ENCODE measurements around the gene LMO7. TPM values are rescaled to one million over a fixed set of nuclear protein-coding genes. Genes with fewer than 3 reads are reported as not detected.

The LMO7 gene
- total RNA-seq, 2 donors from 2014 or later = 6.5 to 21.1 TPM

DNA sequence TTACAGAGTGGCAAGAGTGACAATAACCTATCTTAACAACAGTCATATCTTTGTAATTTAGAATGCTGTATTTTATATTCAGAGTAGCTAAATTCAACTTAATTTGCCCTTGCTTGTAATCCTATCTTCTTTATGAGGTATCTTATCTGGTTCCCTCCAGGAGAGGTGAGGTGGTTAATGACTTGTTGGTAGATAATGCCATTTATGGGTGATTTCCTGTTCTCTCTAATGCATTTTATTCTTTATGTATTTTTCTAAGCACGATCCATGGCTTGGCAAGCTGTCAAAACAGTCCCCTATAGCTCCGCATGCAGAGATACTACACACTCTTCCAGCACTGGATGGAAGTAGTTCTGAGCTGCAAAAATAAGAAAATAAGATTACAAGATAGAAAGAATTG is 267.9 kb downstream of the LMO7 start:
- H3K9me3 Mint-ChIP-seq = no peaks in the 10 kb centered on the region
- H3K27ac Mint-ChIP-seq = no peak overlapping the region
- H3K27me3 Mint-ChIP-seq = peaks cover 26% of the 10 kb centered on the region
- H3K4me3 Mint-ChIP-seq = no peak overlapping the region
- no peaks in the 10 kb centered on the region for H3K4me1 Mint-ChIP-seq
- ATAC-seq (replicated peaks) = no peak
- H3K36me3 Mint-ChIP-seq (ENCODE audit: low read depth) = no peaks in the 10 kb centered on the region

DNA sequence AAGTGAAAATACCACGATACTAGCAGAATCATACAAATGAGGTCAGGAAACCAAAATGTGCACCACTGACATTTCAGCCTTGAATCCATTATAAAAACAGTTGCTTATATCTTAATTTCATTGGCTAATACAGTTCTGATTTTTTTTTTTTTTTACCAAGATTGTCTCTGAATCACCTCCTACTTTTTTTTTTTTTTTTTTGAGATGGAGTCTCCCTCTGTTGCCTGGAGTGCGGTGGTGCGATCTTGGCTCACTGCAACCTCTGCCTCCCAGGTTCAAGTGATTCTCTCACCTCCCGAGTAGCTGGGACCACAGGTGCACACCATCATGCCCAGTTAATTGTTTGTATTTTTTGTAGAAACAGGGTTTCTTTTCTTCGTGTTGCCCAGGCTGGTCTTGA is 270.2 kb downstream of the LMO7 start:
- H3K4me1 Mint-ChIP-seq = no peaks in the 10 kb centered on the region
- no peak overlapping the region for H3K27ac Mint-ChIP-seq
- H3K9me3 Mint-ChIP-seq = no peaks in the 10 kb centered on the region
- peaks cover 17% of the 10 kb centered on the region for H3K27me3 Mint-ChIP-seq
- no peaks in the 10 kb centered on the region for H3K36me3 Mint-ChIP-seq (ENCODE audit: low read depth)
- no peak overlapping the region for H3K4me3 Mint-ChIP-seq
- no peak for ATAC-seq (replicated peaks)

DNA sequence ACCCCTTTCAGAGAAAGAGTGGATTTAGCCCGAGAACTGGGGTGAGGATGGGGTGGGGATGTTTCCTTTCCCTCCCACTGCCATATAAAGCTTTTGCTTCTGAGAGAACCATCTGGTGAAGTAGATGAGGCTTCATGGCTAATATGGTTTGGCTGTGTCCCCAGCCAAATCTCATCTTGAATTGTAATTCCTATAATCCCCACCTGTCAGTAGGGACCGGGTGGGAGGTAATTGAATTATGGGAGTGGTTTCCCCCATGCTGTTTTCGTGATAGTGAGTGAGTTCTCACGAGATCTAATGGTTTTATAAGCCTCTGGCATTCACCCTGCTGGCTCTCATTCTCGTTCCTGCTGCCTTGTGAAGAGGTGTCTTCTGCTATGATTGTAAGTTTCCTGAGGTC is 270.9 kb downstream of the LMO7 start:
- Mint-ChIP-seq H3K36me3 (ENCODE audit: low read depth) (no peaks in the 10 kb centered on the region), H3K4me1 (no peaks in the 10 kb centered on the region), H3K4me3 (no peak overlapping the region), H3K27me3 (peaks cover 18% of the 10 kb centered on the region), H3K27ac (no peak overlapping the region), H3K9me3 (no peaks in the 10 kb centered on the region)
- no peak for ATAC-seq (replicated peaks)

DNA sequence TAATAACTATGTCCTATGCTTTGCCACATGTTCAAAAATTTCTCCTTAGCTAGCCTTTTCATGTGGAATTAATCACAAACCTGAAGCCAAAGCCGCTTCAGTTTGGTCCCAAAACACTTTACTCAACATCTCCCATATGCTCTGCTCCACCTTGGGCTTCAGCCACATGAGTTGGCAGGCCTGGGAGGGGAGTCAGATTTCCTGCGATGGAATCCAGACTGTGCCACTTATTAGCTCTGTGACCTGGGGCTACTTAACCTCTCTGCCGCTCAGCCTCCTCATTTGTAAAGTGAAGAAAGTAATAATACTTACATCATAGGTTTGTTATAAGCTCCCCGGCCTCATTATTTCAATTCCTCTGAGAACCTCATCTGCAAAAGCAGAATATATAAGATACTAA is 272.0 kb downstream of the LMO7 start:
- Mint-ChIP-seq H3K9me3 (no peaks in the 10 kb centered on the region), H3K27me3 (peaks cover 22% of the 10 kb centered on the region), H3K27ac (no peak overlapping the region), H3K36me3 (ENCODE audit: low read depth) (no peaks in the 10 kb centered on the region), H3K4me3 (no peak overlapping the region), H3K4me1 (no peaks in the 10 kb centered on the region)
- no peak for ATAC-seq (replicated peaks)

Other genes starting within 250 kb of the LMO7 start
- 10 to 100 TPM; 14.7 to 23.7 TPM for gene TBC1D4, start 154.2 kb upstream of the LMO7 start, total RNA-seq
- 100 to 1,000 TPM; 110 to 155 TPM for gene COMMD6, start 98.5 kb upstream of the LMO7 start, total RNA-seq
- 10 to 100 TPM; 31.4 to 61.2 TPM for gene UCHL3, start 86.5 kb upstream of the LMO7 start, total RNA-seq

Data from activated T-helper 17 cell treated with anti-CD3 and anti-CD28 coated beads, Interleukin-2, amount 50 U/mL, for 72 hours (primary cell).